Activated CD8-positive, alpha-beta memory T cell treated with anti-CD3 and anti-CD28 coated beads, Interleukin-2, amount 50 U/mL, for 4 hours (primary cell): Measurements from ENCODE around the gene R3HDM2.

ENCODE experiments used
- DNase-seq: peaks from one replicate; pipeline ENCODE4 v3.0.0-alpha.2; 2020

R3HDM2 gene

GRCh38 chr12:57212701-57213057, 218.2 kb downstream of the R3HDM2 start:
- no peak for DNase-seq

GRCh38 chr12:57211791-57212700, 218.8 kb downstream of the R3HDM2 start:
- DNase-seq = no peak

- DNase-seq = no peak
Observed at GRCh38 chr12:57210926-57211692, 219.7 kb downstream of the R3HDM2 start.

GRCh38 chr12:57210461-57210860, 220.4 kb downstream of the R3HDM2 start:
- DNase-seq = no peak

- DNase-seq = no peak
Observed at GRCh38 chr12:57209916-57210315, 220.9 kb downstream of the R3HDM2 start.

- DNase-seq = no peak
Observed at GRCh38 chr12:57208631-57209282, 222.1 kb downstream of the R3HDM2 start.

GRCh38 chr12:57207731-57208630, 222.9 kb downstream of the R3HDM2 start:
- DNase-seq = no peak

- no peak for DNase-seq
Observed at GRCh38 chr12:57205931-57206330, 224.9 kb downstream of the R3HDM2 start.

GRCh38 chr12:57205186-57205585, 225.7 kb downstream of the R3HDM2 start:
- no peak for DNase-seq

- no peak for DNase-seq
Observed at GRCh38 chr12:57204454-57204853, 226.4 kb downstream of the R3HDM2 start.

- no peak for DNase-seq
Observed at GRCh38 chr12:57203791-57204190, 227.1 kb downstream of the R3HDM2 start.
